Neural progenitor cell (in vitro differentiated cells): ENCODE measurements around the gene DCDC2. TPM values are rescaled to one million over a fixed set of nuclear protein-coding genes. Genes with fewer than 3 reads are reported as not detected.

ENCODE experiments used
- DNase-seq: peaks from one replicate; pipeline ENCODE4 v3.0.0-alpha.2; 2016; ENCODE audit warnings: low spot score
- H2AFZ ChIP-seq: fragments of 200-600 bp; sonication (generic); replicated peaks from 2 replicates; pipeline ENCODE4 v1.6.1; 2016; ENCODE audit warnings: antibody characterized with exemption
- H3F3A ChIP-seq: fragments of 200-600 bp; sonication (generic); 2 replicates; pipeline ENCODE4 v1.6.1; 2016; ENCODE audit warnings: antibody characterized with exemption, low read depth
- H3K27ac ChIP-seq: fragments of 200-600 bp; sonication (generic); 2 replicates; pipeline ENCODE4 v1.5.1; 2016; ENCODE audit warnings: mild to moderate bottlenecking
- H3K27me3 ChIP-seq: fragments of 200-600 bp; sonication (generic); 2 replicates; pipeline ENCODE4 v1.6.1; 2016; ENCODE audit warnings: mild to moderate bottlenecking, moderate library complexity
- H3K36me3 ChIP-seq: fragments of 200-600 bp; sonication (generic); 2 replicates; pipeline ENCODE4 v1.5.1; 2016
- H3K4me1 ChIP-seq: fragments of 200-600 bp; sonication (generic); 2 replicates; pipeline ENCODE4 v1.6.1; 2016; ENCODE audit warnings: mixed run types
- H3K4me2 ChIP-seq: fragments of 200-600 bp; sonication (generic); 2 replicates; pipeline ENCODE4 v1.6.1; 2016
- H3K4me3 ChIP-seq: fragments of 200-600 bp; sonication (generic); 2 replicates; pipeline ENCODE4 v1.5.1; 2016
- H3K79me2 ChIP-seq: fragments of 200-600 bp; sonication (generic); 2 replicates; pipeline ENCODE4 v1.6.1; 2016; ENCODE audit warnings: low read depth
- H3K9ac ChIP-seq: fragments of 200-600 bp; sonication (generic); 2 replicates; pipeline ENCODE4 v1.6.1; 2016
- H3K9me3 ChIP-seq: fragments of 200-600 bp; sonication (generic); 2 replicates; pipeline ENCODE4 v1.5.1; 2016; ENCODE audit warnings: low read depth
- H4K20me1 ChIP-seq: fragments of 200-600 bp; sonication (generic); 2 replicates; pipeline ENCODE4 v1.6.1; 2016; ENCODE audit warnings: low read depth
- H3K27ac Mint-ChIP-seq: 3 replicates; pipeline ENCODE4 v1.8.0; 2021; ENCODE audit warnings: mixed read lengths
- H3K27me3 Mint-ChIP-seq: 2 replicates; pipeline ENCODE4 v1.8.0; 2022; ENCODE audit warnings: low read depth, mild to moderate bottlenecking, inconsistent platforms, moderate library complexity, mixed read lengths; ENCODE audit not compliant: insufficient read depth
- H3K36me3 Mint-ChIP-seq: 3 replicates; pipeline ENCODE4 v1.8.0; 2021; ENCODE audit warnings: mixed read lengths
- H3K4me1 Mint-ChIP-seq: 3 replicates; pipeline ENCODE4 v1.8.0; 2021; ENCODE audit warnings: mixed read lengths
- H3K4me3 Mint-ChIP-seq: 3 replicates; pipeline ENCODE4 v1.8.0; 2021; ENCODE audit warnings: mild to moderate bottlenecking, moderate library complexity, mixed read lengths
- H3K9me3 Mint-ChIP-seq: 3 replicates; pipeline ENCODE4 v1.8.0; 2020; ENCODE audit warnings: mixed read lengths
- CTCF ChIP-seq: fragments of 200-600 bp; sonication (generic); IDR thresholded peaks from 2 replicates; pipeline ENCODE4 v1.5.1; 2017; ENCODE audit warnings: antibody characterized with exemption, mild to moderate bottlenecking
- EZH2 ChIP-seq: fragments of 200-600 bp; sonication (generic); IDR thresholded peaks from 2 replicates; pipeline ENCODE4 v1.6.1; 2017; ENCODE audit warnings: antibody characterized with exemption, mild to moderate bottlenecking, moderate library complexity
- EZH2phosphoT487 ChIP-seq: fragments of 200-600 bp; sonication (generic); IDR thresholded peaks from 2 replicates; pipeline ENCODE4 v1.6.1; 2017; ENCODE audit warnings: antibody characterized with exemption
- total RNA-seq: library from RNA; depleted of rRNA; stranded (reverse); fragments of >200 nt; gene quantifications from 2 replicates; pipeline ENCODE4 v1.2.3, GENCODE V29; 2015; ENCODE audit warnings: low replicate concordance

The DCDC2 gene
- total RNA-seq, 1 donor from 2014 or later = not detected

- Histone ChIP-seq H3K9me3 (no peaks in the 10 kb centered on the region), H3F3A (no peaks in the 10 kb centered on the region), H2AFZ (no peak overlapping the region), H3K79me2 (no peaks in the 10 kb centered on the region), H3K4me1 (peaks cover 13% of the 10 kb centered on the region), H3K36me3 (no peaks in the 10 kb centered on the region), H3K4me2 (no peak overlapping the region), H3K27me3 (no peaks in the 10 kb centered on the region), H3K4me3 (no peak overlapping the region), H4K20me1 (no peaks in the 10 kb centered on the region), H3K9ac (no peak overlapping the region), H3K27ac (no peak overlapping the region)
- no peaks in the 10 kb centered on the region for H3K36me3 Mint-ChIP-seq
- H3K27me3 Mint-ChIP-seq = no peaks in the 10 kb centered on the region
- H3K9me3 Mint-ChIP-seq = no peaks in the 10 kb centered on the region
- no peak for TF ChIP-seq CTCF
- TF ChIP-seq EZH2 = no peak
- no peak for TF ChIP-seq EZH2phosphoT487
- H3K4me1 Mint-ChIP-seq = no peaks in the 10 kb centered on the region
- no peak overlapping the region for H3K27ac Mint-ChIP-seq
- no peak for DNase-seq
- no peak overlapping the region for H3K4me3 Mint-ChIP-seq
Observed at GRCh38 chr6:24219670-24220069, 138.2 kb downstream of the DCDC2 start.

- Histone ChIP-seq H3K9ac (no peak overlapping the region), H4K20me1 (no peaks in the 10 kb centered on the region), H3F3A (no peaks in the 10 kb centered on the region), H2AFZ (no peak overlapping the region), H3K36me3 (no peaks in the 10 kb centered on the region), H3K79me2 (no peaks in the 10 kb centered on the region), H3K4me2 (no peak overlapping the region), H3K9me3 (no peaks in the 10 kb centered on the region), H3K27ac (no peak overlapping the region), H3K27me3 (no peaks in the 10 kb centered on the region), H3K4me1 (peaks cover 17% of the 10 kb centered on the region), H3K4me3 (no peak overlapping the region)
- Mint-ChIP-seq H3K27me3 (peaks cover 2% of the 10 kb centered on the region), H3K4me3 (no peak overlapping the region), H3K9me3 (no peaks in the 10 kb centered on the region), H3K4me1 (no peaks in the 10 kb centered on the region), H3K27ac (no peak overlapping the region), H3K36me3 (no peaks in the 10 kb centered on the region)
- no peak for DNase-seq
- TF ChIP-seq EZH2phosphoT487 (no peak), CTCF (no peak), EZH2 (no peak)
Observed at GRCh38 chr6:24214984-24215383, 142.9 kb downstream of the DCDC2 start.

- no peaks in the 10 kb centered on the region for H3K79me2 ChIP-seq
- H4K20me1 ChIP-seq = no peaks in the 10 kb centered on the region
- H3K27ac ChIP-seq = no peak overlapping the region
- no peaks in the 10 kb centered on the region for H3K36me3 Mint-ChIP-seq
- DNase-seq = no peak
- H3K4me3 ChIP-seq = no peak overlapping the region
- no peak overlapping the region for H3K27ac Mint-ChIP-seq
- peaks cover 3% of the 10 kb centered on the region for H3K4me1 ChIP-seq
- no peaks in the 10 kb centered on the region for H3F3A ChIP-seq
- TF ChIP-seq EZH2 = no peak
- no peak for TF ChIP-seq CTCF
- TF ChIP-seq EZH2phosphoT487 = no peak
- no peaks in the 10 kb centered on the region for H3K4me1 Mint-ChIP-seq
- no peaks in the 10 kb centered on the region for H3K27me3 ChIP-seq
- H3K4me2 ChIP-seq = no peak overlapping the region
- H3K9me3 ChIP-seq = no peaks in the 10 kb centered on the region
- no peaks in the 10 kb centered on the region for H3K9me3 Mint-ChIP-seq
- H3K27me3 Mint-ChIP-seq = peaks cover 4% of the 10 kb centered on the region
- no peak overlapping the region for H3K4me3 Mint-ChIP-seq
- no peak overlapping the region for H3K9ac ChIP-seq
- H3K36me3 ChIP-seq = no peaks in the 10 kb centered on the region
- no peak overlapping the region for H2AFZ ChIP-seq
Observed at GRCh38 chr6:24207413-24207812, 150.4 kb downstream of the DCDC2 start.
